ENCODE results near the gene LPCAT1.

DNA sequence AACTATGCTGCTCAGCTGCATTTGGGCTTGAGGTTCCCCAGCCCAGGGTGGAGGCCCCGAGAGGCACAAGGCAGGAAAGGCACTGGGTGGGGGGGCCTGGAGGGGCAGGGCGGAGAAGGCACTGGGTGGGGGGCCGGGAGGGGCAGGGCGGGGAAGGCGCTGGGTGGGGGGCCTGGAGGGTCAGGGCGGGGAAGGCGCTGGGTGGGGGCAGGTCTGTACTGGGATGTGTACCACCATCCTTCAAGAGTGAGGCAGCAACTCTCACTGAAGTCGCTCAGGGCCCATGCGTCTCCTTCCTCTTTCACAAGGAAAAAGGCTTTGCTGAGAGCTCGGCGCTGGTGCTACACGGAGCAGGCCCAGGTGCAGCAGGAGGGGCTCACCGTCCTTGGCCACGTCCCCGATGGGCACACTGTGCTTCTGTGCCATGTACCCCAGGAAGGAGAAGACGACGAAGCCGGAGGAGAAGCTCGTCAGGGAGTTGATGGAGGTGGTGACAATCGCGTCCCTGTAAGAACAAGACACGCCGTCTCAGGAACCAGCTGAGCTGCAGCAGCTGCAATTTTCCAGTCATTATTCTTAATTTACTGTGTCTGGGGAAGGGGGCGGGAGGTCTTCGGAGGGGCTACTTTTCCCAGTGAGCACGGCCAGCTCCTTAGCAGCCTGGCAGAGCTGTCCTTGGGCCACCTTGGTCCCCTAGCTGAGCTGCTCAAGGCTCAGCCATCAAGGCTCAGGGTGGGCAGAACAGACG, 109.3 kb downstream of the LPCAT1 start:
- no peak for TF ChIP-seq SUZ12 (IDR thresholded peaks at IDR 0.05; ENCODE audit: extremely low read depth, insufficient read depth, insufficient read length)
- TF ChIP-seq YY1 (IDR thresholded peaks at IDR 0.05; ENCODE audit: insufficient read depth, insufficient read length): no peak
